SJSA1 (cell line): ENCODE measurements around the gene NIM1K. TPM values are rescaled to one million over a fixed set of nuclear protein-coding genes. Genes with fewer than 3 reads are reported as not detected.
"Not testable (repeated sequence)": the region's sequence is repeated elsewhere in the genome, so short reads cannot be mapped to it uniquely, and the experiment has no call there.

Source experiments
- DNase-seq, 2 experiments: peaks; one replicate each; pipeline ENCODE4 v3.0.0-alpha.2; 2015 to 2020; ENCODE audit warnings: low spot score in 2 of 2, low read depth in 1 of 2
- H3K27ac ChIP-seq: fragments of 250-450 bp; sonication (Bioruptor Pico); 2 replicates; pipeline ENCODE4 v1.5.1; 2020; ENCODE audit warnings: mild to moderate bottlenecking, moderate library complexity
- H3K27me3 ChIP-seq: fragments of 250-450 bp; sonication (Bioruptor Pico); replicated peaks from 2 replicates; pipeline ENCODE4 v1.5.1; 2020; ENCODE audit warnings: mild to moderate bottlenecking, moderate library complexity
- H3K36me3 ChIP-seq: fragments of 250-450 bp; sonication (Bioruptor Pico); 2 replicates; pipeline ENCODE4 v1.5.1; 2020; ENCODE audit warnings: mild to moderate bottlenecking
- H3K4me1 ChIP-seq: fragments of 250-450 bp; sonication (Bioruptor Pico); replicated peaks from 2 replicates; pipeline ENCODE4 v1.6.1; 2021; ENCODE audit warnings: mild to moderate bottlenecking
- H3K4me3 ChIP-seq: fragments of 250-450 bp; sonication (Bioruptor Pico); 2 replicates; pipeline ENCODE4 v1.5.1; 2020; ENCODE audit warnings: mild to moderate bottlenecking
- H3K9me3 ChIP-seq: fragments of 250-450 bp; sonication (Bioruptor Pico); replicated peaks from 2 replicates; pipeline ENCODE4 v1.5.1; 2020; ENCODE audit warnings: mild to moderate bottlenecking
- total RNA-seq: library from RNA; depleted of rRNA; stranded (reverse); fragments of >200 nt; shearing (Covaris generic); gene quantifications from 2 replicates; pipeline ENCODE4 v1.2.3, GENCODE V29; 2014

The NIM1K gene
- total RNA-seq, 1 experiment from 2014 or later = 0.18 TPM

GRCh38 chr5:43251754-43252153 is 59.7 kb downstream of the NIM1K start:
- no peaks in the 10 kb centered on the region for H3K36me3 ChIP-seq
- H3K4me3 ChIP-seq = no peak overlapping the region
- H3K9me3 ChIP-seq = no peaks in the 10 kb centered on the region
- H3K4me1 ChIP-seq = no peaks in the 10 kb centered on the region
- H3K27me3 ChIP-seq = 0 out of 2 replicates have a peak, but pooled peaks cover 4% of the 10 kb centered on the region
- no peak for DNase-seq
- no peak overlapping the region for H3K27ac ChIP-seq

DNA sequence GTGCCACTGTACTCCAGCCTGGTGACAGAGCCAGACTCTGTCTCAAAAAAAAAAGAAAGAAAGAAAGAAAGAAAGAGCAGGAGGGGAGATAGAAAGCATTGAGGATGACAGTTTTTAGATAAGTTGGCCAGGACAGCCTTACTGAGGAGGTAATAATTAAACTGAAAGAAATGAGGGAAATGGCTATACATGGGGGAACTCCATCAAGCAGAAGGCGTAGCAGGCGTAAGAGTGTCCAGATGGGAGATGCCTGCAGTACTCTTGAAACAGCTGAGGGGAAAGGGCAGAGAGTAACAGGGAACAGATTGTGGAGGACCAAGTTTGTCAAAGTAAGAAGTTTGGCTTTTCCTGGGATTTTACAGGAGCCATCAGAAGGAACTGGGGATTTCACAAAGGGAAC is 63.7 kb downstream of the NIM1K start:
- H3K27ac ChIP-seq = no peak overlapping the region

DNA sequence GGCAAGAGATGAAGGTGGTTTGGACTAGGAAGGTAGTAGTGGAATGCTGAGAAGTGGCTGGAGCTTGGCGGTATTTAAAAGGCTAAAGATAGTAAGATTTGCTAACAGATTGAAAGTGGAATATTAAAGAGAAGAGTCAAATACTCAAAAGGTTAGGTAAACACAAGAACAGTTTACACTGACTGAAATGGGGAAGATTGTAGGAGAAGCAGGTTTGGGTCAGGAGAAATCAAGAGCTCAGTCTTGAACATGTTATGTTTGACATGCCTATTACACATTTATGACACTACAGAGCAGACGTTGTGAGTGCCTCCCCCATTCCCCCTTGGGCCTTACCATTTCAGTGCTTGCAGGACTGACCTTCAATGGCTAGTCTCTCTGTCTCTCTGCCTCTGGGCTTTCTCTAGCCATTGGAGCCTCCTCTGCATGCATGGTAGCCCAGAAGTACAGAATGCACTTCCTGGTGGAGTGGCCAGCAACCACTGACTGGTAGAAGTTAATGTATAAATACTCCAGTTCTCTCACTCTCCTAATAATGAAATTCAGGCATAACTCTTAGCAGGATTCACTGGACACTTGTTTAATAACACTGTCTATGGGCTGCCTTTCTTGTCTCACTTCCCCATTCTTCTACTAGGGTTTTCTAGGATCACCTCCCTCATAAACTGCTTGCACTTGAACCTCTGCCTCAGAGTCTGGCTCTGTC is 64.4 kb downstream of the NIM1K start:
- Histone ChIP-seq H3K9me3 (no peaks in the 10 kb centered on the region), H3K27ac (no peak overlapping the region), H3K4me1 (no peaks in the 10 kb centered on the region), H3K36me3 (no peaks in the 10 kb centered on the region), H3K4me3 (no peak overlapping the region), H3K27me3 (0 out of 2 replicates have a peak, but pooled peaks cover 1% of the 10 kb centered on the region)
- DNase-seq = no peak

More for the DNA sequence above, 63.7 kb downstream of the NIM1K start:
- Histone ChIP-seq H3K4me1 (no peaks in the 10 kb centered on the region), H3K27me3 (0 out of 2 replicates have a peak, but pooled peaks cover 4% of the 10 kb centered on the region), H3K4me3 (no peak overlapping the region), H3K9me3 (no peaks in the 10 kb centered on the region), H3K36me3 (no peaks in the 10 kb centered on the region)
- no peak for DNase-seq

- Histone ChIP-seq H3K4me3 (no peak overlapping the region), H3K9me3 (no peaks in the 10 kb centered on the region), H3K27ac (no peak overlapping the region), H3K36me3 (no peaks in the 10 kb centered on the region), H3K4me1 (no peaks in the 10 kb centered on the region), H3K27me3 (no peaks in the 10 kb centered on the region)
- DNase-seq = no peak
Measured at GRCh38 chr5:43258116-43258515, 66.1 kb downstream of the NIM1K start.

- H3K27me3 ChIP-seq, H3K9me3 ChIP-seq, H3K4me3 ChIP-seq, H3K4me1 ChIP-seq, H3K36me3 ChIP-seq, DNase-seq, H3K27ac ChIP-seq: not testable (repeated sequence)
Measured at GRCh38 chr5:43262269-43262668, 70.2 kb downstream of the NIM1K start.

GRCh38 chr5:43268188-43268820 is 76.3 kb downstream of the NIM1K start:
- H3K4me3 ChIP-seq = no peak overlapping the region
- H3K4me1 ChIP-seq = no peaks in the 10 kb centered on the region

GRCh38 chr5:43270645-43271044 is 78.6 kb downstream of the NIM1K start:
- Histone ChIP-seq H3K4me3 (no peak overlapping the region), H3K9me3 (no peaks in the 10 kb centered on the region), H3K27me3 (no peaks in the 10 kb centered on the region), H3K36me3 (no peaks in the 10 kb centered on the region), H3K4me1 (no peaks in the 10 kb centered on the region), H3K27ac (no peak overlapping the region)
- no peak for DNase-seq

More at GRCh38 chr5:43268188-43268820, 76.3 kb downstream of the NIM1K start:
- no peak for DNase-seq
- no peaks in the 10 kb centered on the region for H3K9me3 ChIP-seq
- no peak overlapping the region for H3K27ac ChIP-seq
- H3K27me3 ChIP-seq = no peaks in the 10 kb centered on the region
- no peaks in the 10 kb centered on the region for H3K36me3 ChIP-seq

DNA sequence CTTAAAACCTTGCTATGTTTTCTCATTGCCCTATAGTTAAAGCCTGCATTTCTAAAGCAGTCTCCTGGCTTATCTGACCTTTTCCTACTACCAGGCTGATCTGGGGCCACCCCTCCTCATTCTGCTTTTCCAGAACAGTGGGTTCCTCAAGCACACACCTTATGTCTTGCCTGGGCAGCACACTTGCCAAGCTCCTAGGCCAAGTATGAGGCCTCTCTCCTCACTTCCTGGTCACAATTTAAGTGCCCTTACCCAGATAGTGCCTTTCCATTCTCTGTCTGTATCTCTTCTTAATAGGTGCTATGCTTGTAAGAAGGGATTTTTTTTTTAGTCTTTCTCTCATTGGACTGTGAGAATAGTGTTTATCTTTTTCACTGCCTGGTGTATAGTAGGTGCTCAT is 81.5 kb downstream of the NIM1K start:
- Histone ChIP-seq H3K9me3 (no peaks in the 10 kb centered on the region), H3K27me3 (no peaks in the 10 kb centered on the region), H3K4me1 (no peaks in the 10 kb centered on the region), H3K4me3 (no peak overlapping the region), H3K27ac (no peak overlapping the region), H3K36me3 (no peaks in the 10 kb centered on the region)
- no peak for DNase-seq

GRCh38 chr5:43274435-43275114 is 82.5 kb downstream of the NIM1K start:
- no peaks in the 10 kb centered on the region for H3K9me3 ChIP-seq
- no peak overlapping the region for H3K27ac ChIP-seq
- H3K27me3 ChIP-seq = no peaks in the 10 kb centered on the region
- H3K4me1 ChIP-seq = no peaks in the 10 kb centered on the region
- DNase-seq = no peak
- H3K4me3 ChIP-seq = no peak overlapping the region
- no peaks in the 10 kb centered on the region for H3K36me3 ChIP-seq

DNA sequence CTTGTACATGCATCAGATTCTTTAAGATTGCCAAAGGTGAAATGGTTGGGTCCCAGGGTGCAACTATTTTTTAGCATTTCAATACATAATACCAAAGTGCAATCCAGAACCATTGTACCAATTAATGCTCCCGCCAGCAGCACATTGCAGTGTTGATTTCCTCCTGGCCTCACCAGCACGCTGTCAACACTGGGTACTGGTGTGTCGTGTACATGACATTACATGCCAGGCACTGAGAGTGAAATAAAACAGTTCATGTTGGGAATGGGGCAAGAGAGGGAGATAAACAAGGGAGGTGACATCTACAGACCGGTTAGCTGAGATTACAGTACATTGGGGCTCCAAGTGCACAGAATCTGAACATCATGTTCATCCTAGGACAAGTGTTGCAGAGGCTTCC is 83.4 kb downstream of the NIM1K start:
- Histone ChIP-seq H3K27ac (no peak overlapping the region), H3K4me1 (no peaks in the 10 kb centered on the region), H3K36me3 (no peaks in the 10 kb centered on the region), H3K4me3 (no peak overlapping the region), H3K9me3 (no peaks in the 10 kb centered on the region), H3K27me3 (no peaks in the 10 kb centered on the region; the same call in 1 of the 2 replicates)
- DNase-seq = no peak

DNA sequence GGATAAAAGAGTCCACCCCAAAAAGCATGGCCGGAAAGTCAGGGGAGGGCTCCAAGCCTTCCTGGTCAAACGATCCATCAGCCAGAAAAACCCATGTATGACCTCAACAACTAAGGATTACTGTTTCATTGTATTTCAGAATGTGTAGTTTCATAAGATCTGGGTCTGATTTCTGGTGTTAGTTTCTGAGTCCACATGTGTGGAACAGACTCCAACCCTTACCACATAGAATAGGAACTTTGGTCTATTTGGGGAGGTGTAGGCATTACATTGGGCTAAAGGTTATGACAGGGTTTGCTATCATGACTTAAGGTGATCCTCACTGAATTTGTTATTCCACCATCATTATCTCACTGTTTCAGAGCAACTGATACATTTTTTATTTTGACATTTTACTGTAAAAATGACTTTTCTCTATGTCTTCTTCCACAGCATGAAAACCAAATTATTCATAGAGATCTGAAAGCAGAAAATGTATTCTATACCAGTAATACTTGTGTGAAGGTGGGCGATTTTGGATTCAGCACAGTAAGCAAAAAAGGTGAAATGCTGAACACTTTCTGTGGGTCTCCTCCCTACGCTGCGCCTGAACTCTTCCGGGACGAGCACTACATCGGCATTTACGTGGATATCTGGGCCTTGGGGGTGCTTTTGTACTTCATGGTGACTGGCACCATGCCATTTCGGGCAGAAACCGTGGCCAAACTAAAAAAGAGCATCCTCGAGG is 87.7 kb downstream of the NIM1K start:
- Histone ChIP-seq H3K36me3 (no peaks in the 10 kb centered on the region), H3K27ac (no peak overlapping the region), H3K4me1 (no peaks in the 10 kb centered on the region), H3K9me3 (no peaks in the 10 kb centered on the region), H3K27me3 (no peaks in the 10 kb centered on the region; the same call in 1 of the 2 replicates), H3K4me3 (no peak overlapping the region)
- no peak for DNase-seq

DNA sequence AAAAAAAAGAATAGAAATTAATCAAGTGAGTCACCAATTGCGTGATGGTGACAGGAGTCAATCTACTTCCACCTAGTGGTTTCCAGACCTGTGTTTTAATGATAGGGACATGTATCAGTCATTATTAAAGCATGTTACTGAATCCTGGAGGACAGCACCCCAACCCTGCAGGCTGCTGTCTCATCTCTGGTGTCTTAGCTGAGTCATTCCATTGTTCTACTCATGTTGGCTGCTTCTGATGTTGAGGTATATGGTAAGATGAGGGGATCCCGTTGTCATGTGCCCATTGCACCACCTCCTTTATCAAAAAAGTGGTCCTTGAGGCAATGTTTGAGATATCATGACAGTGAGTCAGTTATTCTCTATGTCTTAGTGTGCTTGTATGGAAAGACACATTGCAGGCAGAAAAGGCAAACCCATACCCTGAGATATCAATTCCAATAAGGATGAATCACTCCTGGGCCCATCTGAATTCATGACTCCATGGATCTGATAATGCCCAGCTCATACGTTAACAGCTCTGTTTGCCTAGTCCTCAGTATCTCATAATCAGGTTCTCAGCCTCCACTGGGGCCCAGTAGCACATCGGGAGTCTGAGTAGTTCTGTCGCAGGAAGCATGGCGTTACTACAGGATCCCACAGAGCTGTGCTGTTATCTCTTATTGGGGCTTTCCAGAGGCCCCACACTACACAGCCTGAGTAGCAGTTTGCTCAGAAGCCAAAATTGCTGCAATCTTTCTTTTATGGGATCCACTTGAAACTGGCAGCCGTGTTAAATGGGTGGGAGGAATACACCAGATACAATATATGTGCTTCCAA is 90.0 kb downstream of the NIM1K start:
- no peaks in the 10 kb centered on the region; the same call in 1 of the 2 replicates for H3K27me3 ChIP-seq
- H3K4me1 ChIP-seq = no peaks in the 10 kb centered on the region
- no peak overlapping the region for H3K4me3 ChIP-seq
- no peak for DNase-seq
- H3K9me3 ChIP-seq = no peaks in the 10 kb centered on the region
- no peaks in the 10 kb centered on the region for H3K36me3 ChIP-seq
- no peak overlapping the region for H3K27ac ChIP-seq

- Histone ChIP-seq H3K27ac (no peak overlapping the region), H3K27me3 (no peaks in the 10 kb centered on the region), H3K9me3 (no peaks in the 10 kb centered on the region), H3K4me1 (no peaks in the 10 kb centered on the region), H3K4me3 (no peak overlapping the region), H3K36me3 (peaks cover 18% of the 10 kb centered on the region)
- DNase-seq = no peak
Measured at GRCh38 chr5:43286623-43287022, 94.6 kb downstream of the NIM1K start.
